Right lobe of liver (tissue), 6 donors: Measurements from ENCODE around the gene INPP5A. TPM values are rescaled to one million over a fixed set of nuclear protein-coding genes. Genes with fewer than 3 reads are reported as not detected.

Experiments
- ATAC-seq, 4 donors: fragments of 200-7000 bp; cut with Tn5 transposase; one replicate each; pipeline ENCODE4 v1.9.1; 2020; ENCODE audit warnings: mild to moderate bottlenecking in 4 of 4, moderate library complexity in 4 of 4
- DNase-seq, 3 donors: peaks; one replicate each; pipeline ENCODE4 v3.0.0-alpha.2; 2020
- H3K27ac ChIP-seq, 3 donors: fragments of 200-600 bp; one replicate each; pipeline ENCODE4 v1.8.0; 2022
- H3K27me3 ChIP-seq, 2 donors: fragments of 200-600 bp; one replicate each; pipeline ENCODE4 v1.8.0; 2022
- H3K36me3 ChIP-seq, 4 donors: fragments of 200-600 bp; sonication (generic) in 1 of 4; one replicate each; pipeline versions ENCODE4 v1.5.1 to v1.8.0; 2017 to 2022; ENCODE audit warnings: control low read depth in 1 of 4
- H3K4me1 ChIP-seq, 4 donors: fragments of 200-600 bp; sonication (generic) in 1 of 4; one replicate each; pipeline versions ENCODE4 v1.5.1 to v1.8.0; 2017 to 2022; ENCODE audit warnings: control low read depth in 1 of 4
- H3K4me3 ChIP-seq, 3 donors: fragments of 200-600 bp; one replicate each; pipeline ENCODE4 v1.8.0; 2022
- H3K9me3 ChIP-seq, 4 donors: fragments of 200-600 bp; sonication (generic) in 1 of 4; one replicate each; pipeline versions ENCODE4 v1.5.1 to v1.8.0; 2017 to 2022; ENCODE audit warnings: control low read depth in 1 of 4
- CTCF ChIP-seq, 4 donors: fragments of 200-600 bp in 3 of 4; fragments of 450-650 bp in 1 of 4; IDR thresholded peaks; one replicate each; pipeline versions ENCODE4 v1.5.1 to v1.8.0; 2016 to 2022; ENCODE audit warnings: antibody characterized with exemption in 4 of 4, mild to moderate bottlenecking in 2 of 4
- POLR2A ChIP-seq: fragments of 450-650 bp; IDR thresholded peaks from one replicate; pipeline ENCODE4 v1.6.1; 2017; ENCODE audit warnings: antibody characterized with exemption, mild to moderate bottlenecking
- WGBS: methylation state at CpG from one replicate; pipeline ENCODE4 v1.1.6; 2018; ENCODE audit warnings: low coverage, low lambda C conversion rate; ENCODE audit not compliant: insufficient coverage; ENCODE audit errors: missing lambda C conversion rate; 5-methylcytosine and 5-hydroxymethylcytosine counted together
- intact Hi-C, 2 donors: fragments of 100-400 bp; cut with DNase I; formaldehyde crosslinking; loops; one replicate each; pipeline versions ENCODE4 v1.11.2 to v1.14.1; 2022
- total RNA-seq, 6 experiments: library from RNA; depleted of rRNA in 2 of 6; stranded (reverse); fragments of >200 nt in 2 of 6; fragmentation: NEBNext Ultra II Directional in 3 of 6; extraction: Animal tissue kit (Norgen Biotek cat#: 25700) in 3 of 6; gene quantifications; one replicate each; pipeline versions ENCODE4 v1.1.0 to v1.2.4, GENCODE V29; 2016 to 2023
- donor health status: DM: no; HTN: yes; CAD: no.
- donor health status: DM: no; HTN: no; CAD: no.
- donor health status: DM: no; HTN: no; CAD: no.
- donor health status: DM: no; HTN: yes; CAD: no.
- donor health status: DM: no; HTN: yes; CAD: no.

Gene INPP5A
- total RNA-seq, 6 experiments from 2014 or later, result 12.5 to 24.6 (median 16.9) TPM

GRCh38 chr10:132726194-132726593, 188.6 kb downstream of the INPP5A start:
- intact Hi-C loops, result no loop called here
- ATAC-seq, result no peak
- Histone ChIP-seq H3K4me3 (no peak overlapping the region), H3K27me3 (no peaks in the 10 kb centered on the region), H3K36me3 (peaks cover 0 to 4% (median 0%) of the 10 kb centered on the region in 4 donors), H3K9me3 (no peaks in the 10 kb centered on the region), H3K27ac (no peak overlapping the region), H3K4me1 (no peaks in the 10 kb centered on the region)
- no peak for DNase-seq
- TF ChIP-seq CTCF (IDR thresholded peaks at IDR 0.05), result no peak
- no peak for TF ChIP-seq POLR2A
- WGBS, result 96% methylated on average over 16 of the region's 21 CpGs

GRCh38 chr10:132726951-132727350, 189.4 kb downstream of the INPP5A start:
- Histone ChIP-seq H3K27me3 (no peaks in the 10 kb centered on the region), H3K4me1 (no peaks in the 10 kb centered on the region), H3K9me3 (no peaks in the 10 kb centered on the region), H3K27ac (no peak overlapping the region), H3K36me3 (peaks cover 0 to 4% (median 0%) of the 10 kb centered on the region in 4 donors), H3K4me3 (no peak overlapping the region)
- TF ChIP-seq POLR2A (no peak), CTCF (IDR thresholded peaks at IDR 0.05) (no peak)
- ATAC-seq (no peak), DNase-seq (no peak)
- 94% methylated on average over 11 of the region's 19 CpGs for WGBS
- intact Hi-C loops, result no loop called here

- TF ChIP-seq POLR2A (no peak), CTCF (IDR thresholded peaks at IDR 0.05) (no peak)
- no CpG with 5 or more reads among the region's 13 CpGs for whole genome bisulfite sequencing
- ATAC-seq, result no peak
Measured at GRCh38 chr10:132727411-132727810, 189.8 kb downstream of the INPP5A start.

GRCh38 chr10:132728321-132728720, 190.7 kb downstream of the INPP5A start:
- ATAC-seq (no peak), DNase-seq (no peak)
- Histone ChIP-seq H3K9me3 (no peaks in the 10 kb centered on the region), H3K27me3 (no peaks in the 10 kb centered on the region), H3K4me1 (no peaks in the 10 kb centered on the region), H3K27ac (no peak overlapping the region), H3K36me3 (peaks cover 0 to 4% (median 0%) of the 10 kb centered on the region in 4 donors), H3K4me3 (no peak overlapping the region)
- WGBS, result 60% methylated on average over 1 of the region's 19 CpGs
- no peak for TF ChIP-seq CTCF (IDR thresholded peaks at IDR 0.05)
- no peak for TF ChIP-seq POLR2A
- intact Hi-C loops, result no loop called here

More at GRCh38 chr10:132727411-132727810, 189.8 kb downstream of the INPP5A start:
- H3K36me3 ChIP-seq, result peaks cover 0 to 4% (median 0%) of the 10 kb centered on the region in 4 donors
- no peaks in the 10 kb centered on the region for H3K4me1 ChIP-seq
- no peak overlapping the region for H3K4me3 ChIP-seq
- intact Hi-C loops, result no loop called here
- no peak for DNase-seq
- H3K9me3 ChIP-seq, result no peaks in the 10 kb centered on the region
- no peaks in the 10 kb centered on the region for H3K27me3 ChIP-seq
- H3K27ac ChIP-seq, result no peak overlapping the region

GRCh38 chr10:132728741-132729140, 191.2 kb downstream of the INPP5A start:
- no peak for TF ChIP-seq CTCF (IDR thresholded peaks at IDR 0.05)
- no peak for TF ChIP-seq POLR2A
- intact Hi-C loops, result no loop called here
- Histone ChIP-seq H3K27ac (no peak overlapping the region), H3K4me3 (no peak overlapping the region), H3K9me3 (no peaks in the 10 kb centered on the region), H3K4me1 (no peaks in the 10 kb centered on the region), H3K36me3 (peaks cover 0 to 4% (median 0%) of the 10 kb centered on the region in 4 donors), H3K27me3 (no peaks in the 10 kb centered on the region)
- WGBS, result no CpG with 5 or more reads among the region's 22 CpGs
- DNase-seq (no peak), ATAC-seq (no peak)
